BE2C (cell line): ENCODE data around the gene SRPX2.

ENCODE experiments used
- DNase-seq: peaks from one replicate; pipeline ENCODE4 v3.0.0-alpha.2; 2020
- H3K27me3 ChIP-seq: fragments of 250-450 bp; sonication (Bioruptor Pico); 2 replicates; pipeline ENCODE4 v1.5.1; 2020; ENCODE audit warnings: mild to moderate bottlenecking
- H3K36me3 ChIP-seq: fragments of 250-450 bp; sonication (Bioruptor Pico); 2 replicates; pipeline ENCODE4 v1.5.1; 2020; ENCODE audit warnings: mild to moderate bottlenecking
- H3K4me1 ChIP-seq: fragments of 250-450 bp; sonication (Bioruptor Pico); 2 replicates; pipeline ENCODE4 v1.5.1; 2020
- H3K4me3 ChIP-seq: 2 replicates; pipeline ENCODE4 v1.5.1; 2011; ENCODE audit warnings: low read depth, low read length
- H3K9me3 ChIP-seq: fragments of 250-450 bp; sonication (Bioruptor Pico); 2 replicates; pipeline ENCODE4 v1.5.1; 2020
- CTCF ChIP-seq: IDR thresholded peaks from 2 replicates; pipeline ENCODE4 v1.5.1; 2012; ENCODE audit warnings: mild to moderate bottlenecking, low read depth, low read length

The SRPX2 gene

GRCh38 chrX:100687546-100687945 lies 43.5 kb downstream of the SRPX2 start:
- no peak for TF ChIP-seq CTCF
- H3K4me1 ChIP-seq: no peaks in the 10 kb centered on the region
- no peaks in the 10 kb centered on the region for H3K9me3 ChIP-seq
- no peaks in the 10 kb centered on the region for H3K36me3 ChIP-seq
- no peaks in the 10 kb centered on the region for H3K27me3 ChIP-seq
- no peak overlapping the region for H3K4me3 ChIP-seq
- no peak for DNase-seq

DNA sequence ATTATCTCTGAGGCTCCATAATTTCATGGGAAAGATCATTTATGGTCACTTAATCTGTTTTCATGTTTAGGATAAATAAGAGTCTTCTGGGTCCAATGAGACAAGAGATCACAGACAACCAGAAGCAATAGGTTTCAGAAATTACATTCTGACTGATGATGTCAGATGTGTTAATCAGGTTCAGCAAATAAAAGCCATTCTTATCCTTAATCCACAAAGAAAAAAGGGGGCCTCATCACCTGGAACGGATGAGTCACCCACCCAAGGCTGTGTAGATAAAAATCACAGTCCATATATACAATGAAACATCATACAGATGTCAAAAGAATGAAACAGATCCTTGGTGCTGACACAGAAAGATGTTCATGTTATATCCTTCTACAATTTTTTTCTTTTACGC lies 51.3 kb downstream of the SRPX2 start:
- Histone ChIP-seq H3K36me3 (no peaks in the 10 kb centered on the region), H3K4me3 (no peak overlapping the region), H3K27me3 (no peaks in the 10 kb centered on the region), H3K9me3 (no peaks in the 10 kb centered on the region), H3K4me1 (no peaks in the 10 kb centered on the region)
- no peak for TF ChIP-seq CTCF
- no peak for DNase-seq

- H3K27me3 ChIP-seq: no peaks in the 10 kb centered on the region
- no peaks in the 10 kb centered on the region for H3K9me3 ChIP-seq
- no peak for DNase-seq
- no peak for TF ChIP-seq CTCF
- no peaks in the 10 kb centered on the region for H3K4me1 ChIP-seq
- H3K4me3 ChIP-seq: no peak overlapping the region
- no peaks in the 10 kb centered on the region for H3K36me3 ChIP-seq
Observed at GRCh38 chrX:100695991-100696390, 52.0 kb downstream of the SRPX2 start.

DNA sequence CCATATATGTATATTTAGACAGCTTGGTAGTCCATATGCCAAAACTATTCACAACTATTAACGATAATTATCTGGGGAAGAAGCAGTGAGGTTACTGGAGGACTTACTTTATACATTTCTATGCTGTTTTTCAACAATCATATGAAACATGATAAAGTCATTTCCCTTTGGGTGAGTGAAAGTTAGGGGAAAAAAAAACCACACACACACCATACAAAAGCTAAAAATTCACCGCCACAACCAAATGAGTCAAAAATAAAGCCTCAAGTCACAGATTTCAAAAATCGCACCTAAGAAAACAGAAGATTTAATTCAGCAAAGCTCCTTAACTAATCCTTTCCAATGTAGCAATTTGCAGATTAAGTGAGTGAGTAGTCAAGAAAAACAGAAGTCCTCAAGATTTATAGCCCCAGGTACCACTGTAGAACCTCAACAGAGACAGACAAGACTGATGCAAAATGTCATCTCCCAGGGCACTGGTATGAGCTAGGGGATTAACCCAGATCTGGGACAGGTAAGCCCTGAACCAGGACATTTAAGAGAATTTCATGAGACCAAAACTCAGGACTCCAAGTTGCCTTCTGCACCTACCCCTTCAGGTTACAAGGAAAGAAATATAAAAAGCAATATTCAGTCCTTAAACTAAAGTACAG lies 52.8 kb downstream of the SRPX2 start:
- Histone ChIP-seq H3K27me3 (no peaks in the 10 kb centered on the region), H3K9me3 (no peaks in the 10 kb centered on the region), H3K4me3 (no peak overlapping the region), H3K36me3 (no peaks in the 10 kb centered on the region), H3K4me1 (no peaks in the 10 kb centered on the region)
- DNase-seq: no peak
- TF ChIP-seq CTCF: no peak

GRCh38 chrX:100698551-100698950 lies 54.6 kb downstream of the SRPX2 start:
- no peak for TF ChIP-seq CTCF
- no peak for DNase-seq
- Histone ChIP-seq H3K36me3 (no peaks in the 10 kb centered on the region), H3K4me1 (no peaks in the 10 kb centered on the region), H3K4me3 (no peak overlapping the region), H3K27me3 (no peaks in the 10 kb centered on the region), H3K9me3 (no peaks in the 10 kb centered on the region)

- DNase-seq: no peak
- no peaks in the 10 kb centered on the region for H3K9me3 ChIP-seq
- no peak overlapping the region for H3K4me3 ChIP-seq
- no peaks in the 10 kb centered on the region for H3K36me3 ChIP-seq
- H3K4me1 ChIP-seq: no peaks in the 10 kb centered on the region
- H3K27me3 ChIP-seq: no peaks in the 10 kb centered on the region
- no peak for TF ChIP-seq CTCF
Observed at GRCh38 chrX:100700809-100701208, 56.8 kb downstream of the SRPX2 start.
